NCI-H2227 treated with DMSO at 0.1 percent for 48 hours (cell line): Measurements from ENCODE around the gene OSER1.

Experiments
- DNase-seq: peaks from one replicate; lab custom pipeline; 2025; lab: John Stamatoyannopoulos, UW

The OSER1 gene

GRCh38 chr20:44174996-44175765 lies 35.4 kb downstream of the OSER1 start:
- DNase-seq, result no peak

- no peak for DNase-seq
Measured at GRCh38 chr20:44173846-44174245, 36.7 kb downstream of the OSER1 start.

- no peak for DNase-seq
Measured at GRCh38 chr20:44173116-44173515, 37.5 kb downstream of the OSER1 start.

GRCh38 chr20:44172572-44172950 lies 38.0 kb downstream of the OSER1 start:
- no peak for DNase-seq

GRCh38 chr20:44171775-44172571 lies 38.6 kb downstream of the OSER1 start:
- no peak for DNase-seq

GRCh38 chr20:44170816-44171410 lies 39.7 kb downstream of the OSER1 start:
- DNase-seq, result no peak

GRCh38 chr20:44167736-44168135 lies 42.8 kb downstream of the OSER1 start:
- no peak for DNase-seq

- DNase-seq, result no peak
Measured at GRCh38 chr20:44166477-44166876, 44.1 kb downstream of the OSER1 start.

- DNase-seq, result no peak
Measured at GRCh38 chr20:44166008-44166407, 44.6 kb downstream of the OSER1 start.

- DNase-seq, result no peak
Measured at GRCh38 chr20:44160133-44160532, 50.4 kb downstream of the OSER1 start.

- DNase-seq, result no peak
Measured at GRCh38 chr20:44159711-44160110, 50.9 kb downstream of the OSER1 start.

GRCh38 chr20:44159125-44159524 lies 51.4 kb downstream of the OSER1 start:
- no peak for DNase-seq

- DNase-seq, result no peak
Measured at GRCh38 chr20:44157061-44157460, 53.5 kb downstream of the OSER1 start.

- no peak for DNase-seq
Measured at GRCh38 chr20:44154521-44155001, 56.0 kb downstream of the OSER1 start.

GRCh38 chr20:44153636-44154043 lies 56.9 kb downstream of the OSER1 start:
- DNase-seq, result no peak

GRCh38 chr20:44151621-44152416 lies 58.8 kb downstream of the OSER1 start:
- DNase-seq, result no peak

GRCh38 chr20:44146272-44146671 lies 64.3 kb downstream of the OSER1 start:
- no peak for DNase-seq
